ENCODE measurements around the gene MICU1. TPM values are rescaled to one million over a fixed set of nuclear protein-coding genes. Genes with fewer than 3 reads are reported as not detected.

Gene MICU1
- total and polyA plus RNA-seq, 2 experiments from 2014 or later = 27.5 to 52.3 TPM

- no peak for TF ChIP-seq CTCF (conservative IDR thresholded peaks at IDR 0.05; ENCODE audit: low read depth in 2 of 2)
Measured at GRCh38 chr10:72354356-72355213, 271.3 kb downstream of the MICU1 start, which contains the start of gene DNAJB12 (continued).

DNA sequence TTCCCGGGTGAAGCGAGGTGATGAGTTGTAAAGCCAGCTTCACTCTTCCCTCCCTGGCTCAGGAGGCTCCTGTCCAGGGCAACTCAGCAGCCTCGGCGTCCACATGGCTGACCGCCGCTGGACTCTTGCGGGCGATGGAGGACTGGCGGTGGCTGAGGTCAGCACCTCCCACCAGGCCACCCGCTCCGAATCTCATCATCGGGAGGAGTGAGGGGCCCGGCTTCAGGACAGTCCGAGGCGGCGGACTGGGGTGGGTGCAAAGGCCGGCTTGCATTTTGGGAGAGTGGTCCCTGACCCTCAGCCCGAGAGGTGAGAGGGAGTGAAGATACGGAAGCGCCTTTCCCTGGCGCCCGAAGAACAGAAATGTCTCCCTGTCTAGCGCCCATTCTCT, 271.9 kb downstream of the MICU1 start:
- Histone ChIP-seq H3K79me2 (replicated peaks; ENCODE audit: insufficient read depth) (peaks cover 39% of the 10 kb centered on the region), H3K36me3 (ENCODE audit: insufficient read depth) (no peaks in the 10 kb centered on the region), H3K9me2 (ENCODE audit: insufficient read depth) (no peaks in the 10 kb centered on the region), H3K27ac (ENCODE audit: low read depth) (peak overlapping the region; percentile 100), H3K4me3 (peak overlapping the region; percentile 90), H3K4me2 (peak overlapping the region; percentile 98), H3K4me1 (ENCODE audit: insufficient read depth) (peaks cover 12% of the 10 kb centered on the region; the same call in 1 of the 2 replicates), H3F3A (replicated peaks; ENCODE audit: low read depth) (peaks cover 4% of the 10 kb centered on the region), H2AFZ (peak overlapping the region; percentile 92; the same call in 1 of the 2 replicates), H3K27me3 (ENCODE audit: insufficient read depth) (no peaks in the 10 kb centered on the region), H4K20me1 (replicated peaks; ENCODE audit: insufficient read depth) (0 out of 2 replicates have a peak, but pooled peaks cover 2% of the 10 kb centered on the region)
- peak; percentile 32 for DNase-seq (ENCODE audit: low spot score)
- peaks cover 10% of the 10 kb centered on the region for H3K27me3 Mint-ChIP-seq (ENCODE audit: insufficient read depth, low read depth, poor library complexity)
- peak overlapping the region; percentile 99 for H3K27ac Mint-ChIP-seq
- no peaks in the 10 kb centered on the region for H3K9me3 Mint-ChIP-seq
- H3K4me3 Mint-ChIP-seq = peak overlapping the region; percentile 96
- TF ChIP-seq REST (IDR thresholded peaks at IDR 0.05; ENCODE audit: unreplicated experiment) = no peak
- no peak for TF ChIP-seq STAT1 (IDR thresholded peaks at IDR 0.05; ENCODE audit: unreplicated experiment)
- no peak for TF ChIP-seq EZH2 (IDR thresholded peaks at IDR 0.05; ENCODE audit: low read depth, unreplicated experiment)
- TF ChIP-seq CTCF (conservative IDR thresholded peaks at IDR 0.05; ENCODE audit: low read depth in 2 of 2) = no peak
- ATAC-seq = peak; percentile 14
- peaks cover 6% of the 10 kb centered on the region; the same call in 1 of the 3 replicates for H3K36me3 Mint-ChIP-seq (ENCODE audit: low read depth)
- peaks cover 30% of the 10 kb centered on the region for H3K4me1 Mint-ChIP-seq

Measured in GM23338 (cell line).